ENCODE measurements around the gene HTRA1. TPM values are rescaled to one million over a fixed set of nuclear protein-coding genes. Genes with fewer than 3 reads are reported as not detected.

The HTRA1 gene
- total and polyA plus RNA-seq, 2 of the 4 experiments (the other 2 are of a cell fraction): 28.5 to 108 TPM

DNA sequence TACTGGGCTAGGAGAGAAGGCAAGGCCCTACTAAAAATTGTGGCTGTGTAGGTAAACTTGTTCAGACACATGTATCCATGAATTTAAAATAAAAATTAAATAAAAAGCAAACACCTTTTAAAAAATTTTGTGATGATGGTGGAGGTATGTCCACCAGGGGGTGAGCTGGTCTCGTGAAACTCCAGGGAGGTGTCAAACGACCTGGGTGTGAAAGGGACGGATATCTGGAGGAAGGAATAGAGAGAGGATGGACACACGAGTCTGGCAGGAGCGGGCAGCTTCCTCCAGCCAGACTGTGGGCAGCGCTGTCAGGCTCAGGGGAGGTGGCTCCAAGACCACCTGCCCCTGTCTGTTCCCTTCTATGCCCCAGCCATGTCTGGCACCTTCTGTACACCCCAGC lies 64.4 kb downstream of the HTRA1 start:
- ATAC-seq (ENCODE audit: low read depth) (no peak), DNase-seq (no peak)
- dilution Hi-C loops (cut with HindIII; ENCODE audit: low sequenced_read_pairs, unreplicated experiment) (no loop called here), in situ Hi-C loops (cut with MboI; ENCODE audit: low sequenced_read_pairs) (no loop called here), intact Hi-C loops (cut with micrococcal nuclease) (no loop called here)
- Histone ChIP-seq H2BK20ac (ENCODE audit: low read depth, low read length) (no peak overlapping the region), H3K23ac (ENCODE audit: low read depth, low read length) (no peak overlapping the region), H3K27ac (ENCODE audit: insufficient read depth, low read length) (no peak overlapping the region), H3K9me3 (ENCODE audit: control insufficient read depth, insufficient read depth, low read length) (no peaks in the 10 kb centered on the region), H4K20me1 (ENCODE audit: insufficient read depth, low read length) (no peaks in the 10 kb centered on the region), H4K8ac (ENCODE audit: low read depth in 2 of 2, low read length in 2 of 2) (no peak overlapping the region), H3K4me1 (ENCODE audit: control insufficient read depth, insufficient read depth, low read length) (0 out of 2 replicates have a peak, but pooled peaks cover 2% of the 10 kb centered on the region), H2AK5ac (ENCODE audit: low read depth, low read length) (no peak overlapping the region), H3K79me1 (ENCODE audit: low read depth in 1 of 2, low read length in 2 of 2) (no peaks in the 10 kb centered on the region), H3K9ac (ENCODE audit: low read depth, low read length) (no peak overlapping the region), H2BK120ac (ENCODE audit: low read depth, low read length) (no peak overlapping the region), H3K56ac (ENCODE audit: extremely low read depth, insufficient read depth, low read length) (no peak overlapping the region), H3K4ac (ENCODE audit: low read depth, low read length) (no peak overlapping the region), H2AFZ (replicated peaks; ENCODE audit: low read length, poor library complexity) (no peak overlapping the region), H3K4me2 (ENCODE audit: low read depth, low read length) (no peak overlapping the region), H2AK9ac (replicated peaks; ENCODE audit: low read depth, low read length, poor library complexity) (no peak overlapping the region), H3K27me3 (ENCODE audit: control insufficient read depth, insufficient read depth, low read length) (peaks cover 11% of the 10 kb centered on the region), H3K9me1 (ENCODE audit: insufficient read depth, low read length) (no peaks in the 10 kb centered on the region), H4K5ac (ENCODE audit: low read depth, low read length) (no peak overlapping the region), H2BK15ac (ENCODE audit: low read depth, low read length) (no peak overlapping the region), H3K18ac (ENCODE audit: low read depth, low read length) (no peak overlapping the region), H3K36me3 (ENCODE audit: control insufficient read depth, insufficient read depth, low read length) (no peaks in the 10 kb centered on the region), H3K4me3 (ENCODE audit: insufficient read depth, low read depth, low read length) (no peak overlapping the region), H2BK5ac (ENCODE audit: low read depth, low read length, poor library complexity, severe bottlenecking) (no peak overlapping the region), H3K14ac (replicated peaks; ENCODE audit: low read depth, low read length) (no peak overlapping the region), H4K91ac (ENCODE audit: insufficient read depth, low read depth, low read length) (no peak overlapping the region)
- CTCF ChIA-PET: no interaction called here
- POLR2A ChIA-PET (ENCODE audit: unreplicated experiment): no interaction called here
- WGBS, 2 experiments (ENCODE audit: extremely low coverage in 2 of 2, insufficient read length in 1 of 2): 20% methylated on average over 1 of the region's 6 CpGs; no CpG with 5 or more reads in 1 of the 2 experiments
- TF ChIP-seq, protein P1, sequence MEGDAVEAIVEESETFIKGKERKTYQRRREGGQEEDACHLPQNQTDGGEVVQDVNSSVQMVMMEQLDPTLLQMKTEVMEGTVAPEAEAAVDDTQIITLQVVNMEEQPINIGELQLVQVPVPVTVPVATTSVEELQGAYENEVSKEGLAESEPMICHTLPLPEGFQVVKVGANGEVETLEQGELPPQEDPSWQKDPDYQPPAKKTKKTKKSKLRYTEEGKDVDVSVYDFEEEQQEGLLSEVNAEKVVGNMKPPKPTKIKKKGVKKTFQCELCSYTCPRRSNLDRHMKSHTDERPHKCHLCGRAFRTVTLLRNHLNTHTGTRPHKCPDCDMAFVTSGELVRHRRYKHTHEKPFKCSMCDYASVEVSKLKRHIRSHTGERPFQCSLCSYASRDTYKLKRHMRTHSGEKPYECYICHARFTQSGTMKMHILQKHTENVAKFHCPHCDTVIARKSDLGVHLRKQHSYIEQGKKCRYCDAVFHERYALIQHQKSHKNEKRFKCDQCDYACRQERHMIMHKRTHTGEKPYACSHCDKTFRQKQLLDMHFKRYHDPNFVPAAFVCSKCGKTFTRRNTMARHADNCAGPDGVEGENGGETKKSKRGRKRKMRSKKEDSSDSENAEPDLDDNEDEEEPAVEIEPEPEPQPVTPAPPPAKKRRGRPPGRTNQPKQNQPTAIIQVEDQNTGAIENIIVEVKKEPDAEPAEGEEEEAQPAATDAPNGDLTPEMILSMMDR (conservative IDR thresholded peaks at IDR 0.05; ENCODE audit: low read depth, low read length): 0 out of 2 replicates have a peak, but pooled peaks have one; percentile 12
- TF ChIP-seq MAFK (IDR thresholded peaks at IDR 0.05; ENCODE audit: low read depth, low read length): no peak
- BruUV-seq (replicated peaks): no TSS peak

Measured in IMR-90 (cell line).